Liver (tissue), 3 donors: Measurements from ENCODE around the gene FBXO44.
A peak's percentile ranks its signal among the peaks of the same experiment; 100 is the strongest.

Experiments used
- GABPA ChIP-seq, 2 donors: IDR thresholded peaks in 1 of 2; conservative IDR thresholded peaks in 1 of 2; 2 replicates each; pipeline ENCODE4 v1.6.1; 2016; ENCODE audit warnings: antibody characterized with exemption in 2 of 2, mild to moderate bottlenecking in 1 of 2, moderate library complexity in 1 of 2
- HNF4A ChIP-seq, 2 donors: conservative IDR thresholded peaks; 2 replicates each; pipeline ENCODE4 v1.6.1; 2016; ENCODE audit warnings: antibody characterized with exemption in 2 of 2, mild to moderate bottlenecking in 2 of 2
- JUND ChIP-seq, 2 donors: IDR thresholded peaks; 2 replicates each; pipeline ENCODE4 v1.6.1; 2016; ENCODE audit warnings: antibody characterized with exemption in 2 of 2
- MAX ChIP-seq: IDR thresholded peaks from 2 replicates; pipeline ENCODE4 v1.6.1; 2016; ENCODE audit warnings: antibody characterized with exemption
- REST ChIP-seq: IDR thresholded peaks from 2 replicates; pipeline ENCODE4 v1.6.1; 2016; ENCODE audit warnings: antibody characterized with exemption, mild to moderate bottlenecking
- SP1 ChIP-seq: IDR thresholded peaks from 2 replicates; pipeline ENCODE4 v1.6.1; 2018; ENCODE audit warnings: antibody characterized with exemption, mild to moderate bottlenecking
- TAF1 ChIP-seq: conservative IDR thresholded peaks from 2 replicates; pipeline ENCODE4 v1.6.1; 2016; ENCODE audit warnings: antibody characterized with exemption, mild to moderate bottlenecking
- ZBTB33 ChIP-seq: IDR thresholded peaks from 2 replicates; pipeline ENCODE4 v1.6.1; 2016; ENCODE audit warnings: antibody characterized with exemption
- TF ChIP-seq, protein P1 (sequence below): fragments of 150-350 bp; IDR thresholded peaks from 2 replicates; pipeline ENCODE4 v1.5.1; 2017; ENCODE audit warnings: improper control_type of control experiment, low read depth, low read length; ENCODE audit not compliant: missing input control
- donor health status: healthy.
- donor health status: healthy.

GRCh38 chr1:11649624-11650330 is 4.9 kb upstream of the FBXO44 start:
- TF ChIP-seq, protein P1, sequence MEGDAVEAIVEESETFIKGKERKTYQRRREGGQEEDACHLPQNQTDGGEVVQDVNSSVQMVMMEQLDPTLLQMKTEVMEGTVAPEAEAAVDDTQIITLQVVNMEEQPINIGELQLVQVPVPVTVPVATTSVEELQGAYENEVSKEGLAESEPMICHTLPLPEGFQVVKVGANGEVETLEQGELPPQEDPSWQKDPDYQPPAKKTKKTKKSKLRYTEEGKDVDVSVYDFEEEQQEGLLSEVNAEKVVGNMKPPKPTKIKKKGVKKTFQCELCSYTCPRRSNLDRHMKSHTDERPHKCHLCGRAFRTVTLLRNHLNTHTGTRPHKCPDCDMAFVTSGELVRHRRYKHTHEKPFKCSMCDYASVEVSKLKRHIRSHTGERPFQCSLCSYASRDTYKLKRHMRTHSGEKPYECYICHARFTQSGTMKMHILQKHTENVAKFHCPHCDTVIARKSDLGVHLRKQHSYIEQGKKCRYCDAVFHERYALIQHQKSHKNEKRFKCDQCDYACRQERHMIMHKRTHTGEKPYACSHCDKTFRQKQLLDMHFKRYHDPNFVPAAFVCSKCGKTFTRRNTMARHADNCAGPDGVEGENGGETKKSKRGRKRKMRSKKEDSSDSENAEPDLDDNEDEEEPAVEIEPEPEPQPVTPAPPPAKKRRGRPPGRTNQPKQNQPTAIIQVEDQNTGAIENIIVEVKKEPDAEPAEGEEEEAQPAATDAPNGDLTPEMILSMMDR = no peak
- TF ChIP-seq ZBTB33 (no peak), SP1 (peak; percentile 70), HNF4A (conservative IDR thresholded peaks at IDR 0.05) (peak in 1 of 2 donors; percentile 25), REST (no peak), MAX (no peak), JUND (IDR thresholded peaks at IDR 0.05) (no peak), TAF1 (no peak), GABPA (IDR thresholded peaks at IDR 0.05 in 1 of 2, conservative IDR thresholded peaks at IDR 0.05 in 1 of 2) (no peak)
